Mucosa of stomach (tissue), 1 donor: Measurements from ENCODE around the gene CCDC87.
"Not testable (repeated sequence)": the region's sequence is repeated elsewhere in the genome, so short reads cannot be mapped to it uniquely, and the experiment has no call there.

ENCODE experiments used
- H3K27me3 ChIP-seq: one replicate; pipeline ENCODE4 v1.7.0; 2013; ENCODE audit warnings: mild to moderate bottlenecking, low read length; ENCODE audit not compliant: control insufficient read depth, insufficient read depth
- H3K36me3 ChIP-seq: one replicate; pipeline ENCODE4 v1.7.0; 2013; ENCODE audit warnings: low read length; ENCODE audit not compliant: control insufficient read depth, insufficient read depth
- H3K4me1 ChIP-seq: one replicate; pipeline ENCODE4 v1.7.0; 2013; ENCODE audit warnings: mild to moderate bottlenecking, low read length; ENCODE audit not compliant: control insufficient read depth, insufficient read depth
- H3K4me3 ChIP-seq: one replicate; pipeline ENCODE4 v1.7.0; 2013; ENCODE audit warnings: low read length
- H3K9ac ChIP-seq: one replicate; pipeline ENCODE4 v1.7.0; 2013; ENCODE audit warnings: mild to moderate bottlenecking, low read length, moderate library complexity
- H3K9me3 ChIP-seq: one replicate; pipeline ENCODE4 v1.7.0; 2013; ENCODE audit warnings: mild to moderate bottlenecking, low read length, moderate library complexity; ENCODE audit not compliant: control insufficient read depth
- donor health status: Pancreatic carcinoma.

CCDC87 gene

DNA sequence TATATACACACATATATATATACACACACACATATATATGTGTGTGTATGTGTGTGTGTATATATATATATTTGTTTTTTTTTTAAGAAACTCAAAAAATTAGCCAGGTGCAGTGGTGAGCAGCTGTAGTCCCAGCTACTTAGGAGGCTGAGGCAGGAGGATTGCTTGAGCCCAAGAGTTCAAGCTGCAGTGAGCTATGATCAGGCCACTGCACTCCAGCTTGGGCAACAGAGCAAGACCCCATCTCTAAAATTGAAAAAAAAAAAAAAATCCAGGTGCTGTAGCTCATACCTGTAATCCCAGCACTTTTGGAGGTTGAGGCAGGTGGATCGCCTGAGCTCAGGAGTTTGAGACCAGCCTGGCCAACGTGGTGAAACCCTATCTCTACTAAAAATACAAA is 3.5 kb downstream of the CCDC87 start:
- H3K27me3 ChIP-seq, H3K9ac ChIP-seq, H3K9me3 ChIP-seq, H3K36me3 ChIP-seq, H3K4me3 ChIP-seq: not testable (repeated sequence)
- peaks cover 17% of the 10 kb centered on the region for H3K4me1 ChIP-seq

DNA sequence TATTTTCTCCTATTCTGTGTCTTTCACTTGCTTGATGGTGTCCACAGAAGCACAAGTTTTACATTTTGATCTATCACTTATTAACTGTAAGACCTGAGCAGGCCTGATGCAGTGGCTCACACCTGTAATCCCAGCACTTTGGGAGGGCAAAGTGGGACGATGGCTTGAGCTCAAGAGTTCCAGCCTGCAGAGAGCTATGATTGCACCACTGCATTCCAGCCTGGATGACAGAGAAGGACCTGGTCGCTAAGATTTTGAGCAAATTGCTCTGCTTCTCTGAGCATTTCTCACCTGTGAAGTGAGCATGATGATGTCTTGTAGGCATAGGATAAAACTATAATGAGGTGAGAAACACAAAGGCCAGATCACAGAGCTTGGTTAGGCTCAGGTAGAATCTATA is 6.7 kb downstream of the CCDC87 start:
- no peaks in the 10 kb centered on the region for H3K27me3 ChIP-seq
- no peaks in the 10 kb centered on the region for H3K4me1 ChIP-seq
- no peak overlapping the region for H3K4me3 ChIP-seq
- H3K9me3 ChIP-seq: no peaks in the 10 kb centered on the region
- no peak overlapping the region for H3K9ac ChIP-seq
- no peaks in the 10 kb centered on the region for H3K36me3 ChIP-seq

DNA sequence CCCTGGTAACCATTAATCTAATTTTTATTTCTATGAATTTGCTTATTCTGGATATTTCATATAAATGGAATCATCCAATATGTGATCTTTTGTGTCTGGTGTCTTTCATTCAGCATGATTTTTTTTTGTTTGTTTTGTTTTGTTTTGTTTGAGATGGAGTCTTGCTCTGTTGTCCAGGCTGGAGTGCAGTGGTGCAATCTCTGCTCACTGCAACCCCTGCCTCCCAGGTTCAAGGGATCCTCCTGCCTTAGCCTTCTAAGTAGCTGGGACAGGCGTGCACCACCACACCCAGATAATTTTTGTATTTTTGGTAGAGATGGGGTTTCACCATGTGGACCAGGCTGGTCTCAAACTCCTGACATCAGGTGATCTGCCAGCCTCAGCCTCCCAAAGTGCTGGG is 7.4 kb downstream of the CCDC87 start:
- H3K4me1 ChIP-seq, H3K27me3 ChIP-seq, H3K9me3 ChIP-seq, H3K4me3 ChIP-seq, H3K36me3 ChIP-seq, H3K9ac ChIP-seq: not testable (repeated sequence)

DNA sequence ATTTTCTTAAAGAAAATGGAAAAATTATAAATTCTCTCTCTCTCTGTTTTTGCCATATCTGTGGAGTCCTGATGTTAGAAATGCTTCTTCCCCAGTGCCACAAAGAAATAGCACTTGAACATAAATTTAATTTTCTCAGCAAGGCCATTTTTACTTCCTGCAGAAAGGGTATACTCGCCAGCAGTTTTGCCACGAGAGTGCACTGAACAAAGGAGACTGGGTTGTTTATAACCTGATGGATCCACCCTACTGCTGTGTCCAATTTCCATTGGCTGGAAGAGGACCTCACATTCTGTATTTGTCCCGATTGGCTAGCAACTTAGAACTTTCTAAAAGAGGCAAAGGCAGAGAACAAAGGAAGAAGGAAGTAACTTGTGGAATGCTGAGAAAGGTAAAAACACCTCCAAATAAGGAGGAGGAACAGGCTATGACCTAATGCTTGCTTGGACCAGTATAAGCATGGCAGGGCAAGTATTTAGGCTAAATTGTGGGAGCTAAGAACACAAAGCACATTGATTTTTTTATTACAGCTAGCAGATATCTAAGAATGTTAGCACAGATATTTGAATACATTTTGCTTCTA is 10.2 kb downstream of the CCDC87 start:
- not testable (repeated sequence) for H3K36me3 ChIP-seq, H3K27me3 ChIP-seq, H3K9ac ChIP-seq, H3K9me3 ChIP-seq, H3K4me3 ChIP-seq, H3K4me1 ChIP-seq

DNA sequence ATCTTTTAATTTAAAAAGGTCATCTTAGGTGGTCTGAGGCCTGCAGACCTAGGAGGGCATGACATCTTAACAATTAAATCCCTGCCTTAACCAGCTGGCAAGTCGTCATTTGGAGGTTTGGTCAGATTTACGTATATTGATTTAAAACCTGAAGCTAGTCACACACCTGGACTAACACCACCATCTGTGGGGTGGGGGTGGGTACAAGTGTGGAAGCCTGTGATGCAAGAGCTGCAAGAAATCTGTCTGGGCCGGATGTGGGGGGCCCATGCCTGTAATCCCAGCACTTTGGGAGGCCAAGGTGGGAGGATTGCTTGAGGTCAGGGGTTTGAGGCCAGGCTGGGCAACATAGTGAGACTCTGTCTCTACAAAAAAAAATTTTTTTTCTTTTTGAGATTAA is 11.6 kb downstream of the CCDC87 start:
- H3K4me3 ChIP-seq: no peak overlapping the region
- no peaks in the 10 kb centered on the region for H3K36me3 ChIP-seq
- peaks cover 3% of the 10 kb centered on the region for H3K4me1 ChIP-seq
- no peak overlapping the region for H3K9ac ChIP-seq
- peaks cover 4% of the 10 kb centered on the region for H3K27me3 ChIP-seq
- H3K9me3 ChIP-seq: no peaks in the 10 kb centered on the region

DNA sequence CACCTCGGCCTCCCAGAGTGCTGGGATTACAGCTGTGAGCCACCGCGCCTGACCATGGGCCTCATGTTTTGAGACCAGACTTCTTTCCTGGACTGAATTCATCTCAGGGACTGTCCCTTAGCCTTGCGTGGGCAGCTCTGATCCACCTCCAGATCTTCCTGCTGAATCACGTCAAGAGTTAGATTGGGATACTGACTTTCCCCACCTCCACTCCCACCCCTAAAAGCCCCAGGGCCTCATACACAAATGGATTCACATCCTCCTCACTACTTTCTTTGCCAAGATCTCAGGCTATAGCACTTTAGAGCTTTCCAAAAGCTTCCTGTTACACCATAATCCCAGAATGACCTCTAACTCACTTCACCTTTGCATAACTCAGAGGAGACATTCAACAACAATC is 12.1 kb downstream of the CCDC87 start:
- H3K27me3 ChIP-seq: peaks cover 4% of the 10 kb centered on the region
- no peaks in the 10 kb centered on the region for H3K36me3 ChIP-seq
- H3K4me3 ChIP-seq: no peak overlapping the region
- peaks cover 3% of the 10 kb centered on the region for H3K4me1 ChIP-seq
- no peak overlapping the region for H3K9ac ChIP-seq
- H3K9me3 ChIP-seq: no peaks in the 10 kb centered on the region

DNA sequence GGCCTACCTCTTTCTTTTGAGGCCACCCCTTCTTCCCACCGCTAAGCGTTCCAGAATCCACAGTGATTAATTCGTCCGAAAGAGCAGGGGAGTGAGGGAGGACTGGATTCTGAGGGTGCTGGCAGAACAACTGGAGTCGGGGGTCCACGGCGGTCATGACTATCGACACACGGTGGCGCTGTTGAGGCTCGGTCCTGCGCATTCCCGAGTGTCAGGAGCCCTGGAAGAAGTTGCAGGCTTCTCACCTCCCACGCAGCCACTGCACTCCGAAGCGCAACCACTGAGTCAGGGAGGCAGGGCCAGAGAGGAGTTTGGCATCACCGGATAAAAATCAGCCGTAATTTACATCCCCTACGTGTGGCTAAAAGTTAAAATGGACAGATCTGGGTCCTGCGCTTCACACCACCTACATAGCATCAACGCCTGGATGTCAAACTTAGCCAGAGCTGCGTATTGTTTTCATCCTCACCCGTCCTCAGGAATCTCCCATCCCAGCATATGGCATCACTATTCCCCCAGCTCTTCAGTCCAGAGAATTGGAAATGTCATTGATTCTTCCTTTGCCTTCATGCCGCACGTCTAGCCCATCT is 13.8 kb downstream of the CCDC87 start:
- no peak overlapping the region for H3K9ac ChIP-seq
- H3K4me3 ChIP-seq: no peak overlapping the region
- H3K36me3 ChIP-seq: no peaks in the 10 kb centered on the region
- H3K9me3 ChIP-seq: no peaks in the 10 kb centered on the region
- peaks cover 4% of the 10 kb centered on the region for H3K27me3 ChIP-seq
- peaks cover 3% of the 10 kb centered on the region for H3K4me1 ChIP-seq

DNA sequence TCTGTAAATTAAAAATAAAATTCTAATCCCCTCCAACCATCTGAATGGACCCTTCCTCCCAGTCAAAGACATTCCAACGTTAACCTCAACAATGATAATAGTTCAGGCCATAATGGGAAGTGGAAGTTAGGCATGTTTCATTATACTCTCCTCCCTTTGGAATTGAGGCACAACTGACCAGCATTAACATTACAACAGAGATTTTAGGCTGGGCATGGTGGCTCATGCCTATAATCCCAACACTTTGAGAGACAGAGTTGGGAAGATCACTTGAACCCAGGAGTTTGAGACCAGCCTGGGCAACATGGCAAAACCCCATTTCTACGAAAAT is 22.0 kb downstream of the CCDC87 start:
- H3K9ac ChIP-seq: no peak overlapping the region
- peaks cover 8% of the 10 kb centered on the region for H3K4me1 ChIP-seq
- peaks cover 9% of the 10 kb centered on the region for H3K27me3 ChIP-seq
- H3K9me3 ChIP-seq: no peaks in the 10 kb centered on the region
- H3K36me3 ChIP-seq: no peaks in the 10 kb centered on the region
- H3K4me3 ChIP-seq: no peak overlapping the region

DNA sequence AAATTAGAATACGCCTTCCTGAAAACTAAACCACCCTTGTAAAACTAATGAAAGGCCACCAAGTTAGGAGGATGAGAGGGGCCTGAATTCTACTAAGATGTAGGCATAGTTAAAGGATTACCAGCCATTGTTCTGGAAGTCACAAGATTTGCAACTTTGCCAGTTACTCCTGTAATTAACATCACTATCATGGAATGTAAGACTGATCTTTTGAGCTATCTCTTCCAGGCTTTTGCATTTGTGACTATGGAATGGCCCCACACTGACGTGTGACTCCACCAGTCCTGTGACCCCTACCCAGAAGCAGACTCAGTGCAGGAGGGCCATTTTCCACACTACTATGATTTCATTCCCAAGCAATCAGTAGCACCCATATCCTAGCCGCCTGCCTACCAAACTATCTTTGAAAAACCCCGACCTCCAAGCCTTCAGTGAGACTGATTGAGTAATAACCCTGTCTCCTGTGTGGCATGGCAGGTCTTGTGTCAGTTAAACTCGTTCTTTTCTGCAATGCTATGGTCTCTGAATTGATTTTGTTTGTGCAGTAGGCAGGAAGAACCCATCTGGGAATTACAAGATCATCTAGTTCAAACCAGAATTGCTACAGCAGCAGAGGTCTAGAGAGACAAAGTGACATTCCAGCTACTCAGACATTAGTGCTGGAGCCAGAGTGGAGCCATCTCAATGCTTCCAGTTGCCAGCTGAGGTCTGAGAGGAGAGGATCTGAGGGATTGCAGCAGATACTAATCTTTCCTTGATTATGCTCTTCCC is 22.6 kb downstream of the CCDC87 start:
- Histone ChIP-seq H3K9me3 (no peaks in the 10 kb centered on the region), H3K27me3 (peaks cover 9% of the 10 kb centered on the region), H3K4me3 (no peak overlapping the region), H3K36me3 (no peaks in the 10 kb centered on the region), H3K4me1 (peaks cover 8% of the 10 kb centered on the region), H3K9ac (no peak overlapping the region)

DNA sequence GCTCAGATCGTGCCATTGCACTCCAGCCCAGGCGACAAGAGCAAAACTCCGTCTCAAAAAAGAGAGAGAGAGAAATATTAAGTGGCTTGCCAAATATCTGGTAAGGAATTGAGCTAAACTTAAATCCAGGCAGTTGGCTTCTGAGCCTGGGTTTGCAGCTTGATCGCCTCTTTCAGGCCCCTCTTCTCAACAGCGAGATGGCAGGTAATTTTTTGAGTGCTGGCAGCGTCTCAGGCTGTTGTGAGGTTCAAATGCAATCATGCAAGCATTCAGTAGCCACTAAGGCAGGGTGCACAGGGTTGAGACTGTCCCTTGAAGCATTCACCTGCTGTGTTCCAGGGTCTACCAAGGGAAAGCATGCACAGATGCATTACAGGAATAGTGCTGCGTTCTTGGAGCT is 23.8 kb downstream of the CCDC87 start:
- Histone ChIP-seq H3K4me3 (no peak overlapping the region), H3K9ac (no peak overlapping the region)

DNA sequence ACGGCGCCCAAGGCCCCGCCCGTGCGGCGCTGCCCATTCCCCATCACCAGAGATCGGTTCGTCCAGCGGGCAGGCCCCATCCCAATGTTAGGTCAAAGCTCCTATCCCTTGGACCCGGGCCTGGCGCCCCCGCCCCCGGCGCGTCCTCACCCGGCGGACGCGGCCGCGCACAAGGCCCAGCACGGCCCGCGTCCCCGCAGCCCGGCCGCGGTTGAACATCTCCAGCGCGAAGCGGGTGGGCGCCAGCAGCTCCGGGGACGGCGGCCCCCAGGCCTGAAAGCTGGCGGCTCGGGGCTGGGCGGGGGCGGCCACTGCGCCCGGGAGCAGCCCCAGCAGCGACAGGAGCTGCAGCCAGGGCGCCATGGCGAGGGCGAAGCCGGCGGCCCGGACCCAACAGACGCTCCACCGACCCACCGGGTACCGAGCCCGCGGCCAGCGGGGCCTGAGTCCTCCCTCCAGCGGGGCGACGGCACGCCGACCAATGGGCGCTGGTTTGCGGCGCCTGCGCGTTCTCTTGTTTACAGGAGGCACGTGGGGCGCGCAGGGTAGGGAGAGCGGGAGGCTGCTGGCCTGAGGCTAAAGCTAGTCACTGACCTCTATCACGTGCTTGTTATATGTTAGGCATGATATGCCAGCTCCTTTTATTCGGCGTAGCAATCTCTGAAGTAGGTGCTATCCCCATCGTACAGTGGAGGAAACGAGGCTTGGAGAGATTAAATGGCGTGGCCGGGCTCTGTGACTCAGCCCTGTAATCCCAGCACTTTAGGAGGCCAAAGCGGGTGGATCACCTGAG is 24.5 kb downstream of the CCDC87 start, which contains the start of gene CTSF:
Gene CTSF (minus strand): TSS at position 483 of the 793 bp plus-strand sequence. CDS start 120 bp downstream, at position 363.
- H3K4me3 ChIP-seq: peak within 1 kb of the TSS; percentile 28
- H3K9ac ChIP-seq: peak within 1 kb of the TSS; percentile 50
- peaks cover 9% of the 10 kb centered on the region for H3K27me3 ChIP-seq
- peaks cover 8% of the 10 kb centered on the region for H3K4me1 ChIP-seq
- H3K9me3 ChIP-seq: no peaks in the 10 kb centered on the region
- no peaks in the 10 kb centered on the region for H3K36me3 ChIP-seq

More for the DNA sequence above, 23.8 kb downstream of the CCDC87 start:
- peaks cover 9% of the 10 kb centered on the region for H3K27me3 ChIP-seq
- no peaks in the 10 kb centered on the region for H3K9me3 ChIP-seq
- H3K4me1 ChIP-seq: peaks cover 8% of the 10 kb centered on the region
- no peaks in the 10 kb centered on the region for H3K36me3 ChIP-seq

DNA sequence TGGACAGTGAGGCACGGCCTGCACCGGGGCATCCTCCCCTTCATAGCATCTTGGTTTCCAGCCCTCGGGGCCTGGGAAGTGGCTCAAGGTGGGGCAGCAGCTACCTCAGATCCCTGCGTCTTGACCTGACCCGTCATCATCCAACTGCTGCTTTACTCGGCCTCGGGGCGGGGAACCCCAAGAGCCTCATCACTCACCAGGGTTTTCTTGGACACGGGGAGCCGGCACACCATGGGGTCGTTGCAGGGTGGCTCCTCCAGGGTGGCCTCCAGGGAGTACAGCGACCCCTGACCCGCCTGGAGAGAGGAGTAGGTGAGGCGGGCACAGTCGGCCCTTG is 25.1 kb downstream of the CCDC87 start:
- Histone ChIP-seq H3K9ac (peak overlapping the region; percentile 50), H3K4me3 (no peak overlapping the region), H3K36me3 (no peaks in the 10 kb centered on the region), H3K4me1 (peaks cover 8% of the 10 kb centered on the region), H3K9me3 (no peaks in the 10 kb centered on the region), H3K27me3 (peaks cover 9% of the 10 kb centered on the region)
